AG08396 (cell line): ENCODE measurements around the gene VAMP2.
"Not testable (repeated sequence)": the region's sequence is repeated elsewhere in the genome, so short reads cannot be mapped to it uniquely, and the experiment has no call there.

Experiments
- DNase-seq: peaks from one replicate; pipeline ENCODE4 v3.0.0; 2012; ENCODE audit warnings: low spot score, mixed read lengths

The VAMP2 gene

DNA sequence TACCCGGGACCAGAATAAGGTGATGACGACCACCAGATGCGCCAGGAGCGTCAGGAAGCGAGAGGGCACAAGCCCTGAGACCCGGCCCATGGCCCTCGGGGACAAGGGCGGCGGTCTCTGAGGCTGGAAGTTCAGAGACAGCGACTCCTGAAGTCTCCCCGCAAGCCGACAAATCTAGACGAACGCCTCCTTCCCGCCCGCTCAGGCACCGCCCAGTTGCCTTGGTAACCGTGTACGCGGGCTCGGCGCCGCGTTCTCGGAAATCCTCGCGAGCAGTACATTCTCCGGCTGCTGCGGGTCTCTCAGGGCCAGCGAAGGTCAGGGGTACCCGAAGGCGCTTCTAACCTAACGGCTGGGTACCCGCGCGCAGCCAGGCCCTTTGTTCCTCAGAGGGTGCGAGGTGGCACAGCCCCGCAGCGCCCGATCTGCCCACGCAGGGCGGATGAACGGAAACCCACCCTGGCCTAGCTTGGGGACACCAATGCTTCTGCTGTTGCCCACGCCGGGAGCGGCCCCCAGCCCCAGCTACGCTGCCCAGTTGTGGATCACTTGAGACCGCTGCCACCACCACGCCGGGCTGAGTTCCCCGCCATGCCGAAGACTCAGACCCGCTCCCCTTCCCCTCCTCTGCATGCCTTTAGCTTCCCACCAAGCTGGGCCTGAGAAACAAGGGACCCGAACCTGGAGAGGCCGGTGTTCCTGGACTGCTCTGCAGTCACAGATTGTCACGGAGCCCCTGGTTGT, 13.6 kb upstream of the VAMP2 start, which contains the start of gene TMEM107:
Gene TMEM107 (minus strand): TSS at position 184 of the 744 bp plus-strand sequence. CDS start 94 bp downstream, at position 90.
- DNase-seq: peak; percentile 84

GRCh38 chr17:8175795-8176196, 13.0 kb upstream of the VAMP2 start:
- no peak for DNase-seq

DNA sequence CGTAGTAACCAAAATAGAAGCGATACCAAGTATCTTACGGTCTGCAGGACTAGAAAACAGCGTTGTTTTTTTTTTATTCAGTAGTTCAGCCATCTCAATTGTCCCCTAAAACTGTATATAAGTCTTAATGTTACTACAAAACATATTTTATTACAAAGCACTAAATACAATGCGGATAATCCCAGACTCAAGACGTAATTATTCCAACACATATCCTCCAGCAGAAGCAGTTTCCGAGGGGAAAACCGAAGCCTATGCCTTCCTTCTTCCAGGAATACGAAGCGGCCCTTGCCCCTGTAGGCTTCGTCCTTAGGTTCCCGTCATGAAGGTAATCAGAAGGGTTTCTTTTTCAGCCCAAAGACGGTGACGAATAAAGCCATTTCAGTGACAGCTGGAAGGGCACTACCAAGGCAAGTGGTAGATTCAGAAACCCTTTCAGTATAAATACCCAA, 11.1 kb upstream of the VAMP2 start:
- DNase-seq: no peak

DNA sequence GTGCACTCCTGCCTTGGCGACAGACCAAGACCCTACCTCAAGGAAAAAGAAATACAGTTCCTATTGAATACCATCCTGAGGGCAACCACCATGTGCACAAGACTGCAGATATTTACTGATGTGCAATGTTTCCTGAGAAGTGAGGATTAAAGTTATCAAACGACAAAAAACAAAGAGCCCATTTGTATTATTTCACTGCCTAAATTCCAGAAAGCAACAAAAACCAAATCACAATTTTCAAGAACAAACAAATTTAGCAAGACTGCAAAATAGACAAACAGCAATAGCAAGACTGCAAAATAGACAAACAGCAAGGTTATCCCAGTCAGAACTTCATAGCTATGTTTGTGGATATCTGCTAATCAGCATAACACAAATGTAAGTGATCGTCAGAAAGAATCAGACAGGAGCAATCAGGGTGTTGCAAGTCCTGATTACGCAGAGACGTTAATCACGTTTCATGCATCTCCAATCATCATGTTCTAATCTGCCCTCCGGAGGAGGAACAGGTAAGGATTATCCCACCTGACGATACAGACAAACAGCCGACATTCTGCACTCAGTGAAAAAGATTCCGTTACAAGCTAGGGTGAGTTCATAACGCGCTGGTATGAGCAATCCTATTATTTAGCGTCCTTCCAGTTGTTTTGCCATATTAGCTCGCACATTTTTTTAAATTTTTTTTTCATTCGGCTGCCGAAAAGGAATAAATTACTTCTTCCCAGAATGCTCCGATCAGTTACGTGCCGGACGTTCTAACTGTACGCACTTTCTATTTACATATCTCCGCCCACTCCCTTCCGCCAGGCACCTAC, 10.5 kb upstream of the VAMP2 start:
- DNase-seq: peak; percentile 84

- DNase-seq: not testable (repeated sequence)
These were observed 7.4 kb upstream of the VAMP2 start for GRCh38 chr17:8170186-8170585.

- no peak for DNase-seq
These were observed 4.8 kb upstream of the VAMP2 start for GRCh38 chr17:8167526-8167925.

- no peak for DNase-seq
These were observed 4.0 kb upstream of the VAMP2 start for GRCh38 chr17:8166731-8167130.

DNA sequence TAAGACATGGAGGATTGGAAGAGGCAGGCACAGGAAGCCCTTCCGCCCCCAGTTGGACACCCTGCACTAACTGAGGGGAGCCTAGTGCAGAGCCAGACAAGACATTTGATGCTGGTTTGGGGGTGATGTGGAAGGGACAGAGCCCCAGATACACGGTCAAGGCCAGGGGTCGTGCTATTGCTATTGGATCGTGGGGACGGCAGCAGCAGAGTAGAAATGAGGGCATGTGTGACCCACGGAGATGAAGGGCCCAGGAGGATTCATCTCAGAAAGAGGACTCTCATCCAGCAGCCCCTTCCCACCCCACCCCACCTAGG, 2.0 kb upstream of the VAMP2 start:
- no peak for DNase-seq

GRCh38 chr17:8163978-8164814, 1.4 kb upstream of the VAMP2 start:
- DNase-seq: peak; percentile 55

- DNase-seq: no peak
These were observed 539 bp upstream of the VAMP2 start for GRCh38 chr17:8162997-8163977.

- no peak for DNase-seq
These were observed 1.2 kb downstream of the VAMP2 start for GRCh38 chr17:8161289-8162232.

GRCh38 chr17:8160741-8161221, 2.0 kb downstream of the VAMP2 start:
- no peak for DNase-seq

GRCh38 chr17:8160224-8160577, 2.5 kb downstream of the VAMP2 start:
- DNase-seq: no peak

DNA sequence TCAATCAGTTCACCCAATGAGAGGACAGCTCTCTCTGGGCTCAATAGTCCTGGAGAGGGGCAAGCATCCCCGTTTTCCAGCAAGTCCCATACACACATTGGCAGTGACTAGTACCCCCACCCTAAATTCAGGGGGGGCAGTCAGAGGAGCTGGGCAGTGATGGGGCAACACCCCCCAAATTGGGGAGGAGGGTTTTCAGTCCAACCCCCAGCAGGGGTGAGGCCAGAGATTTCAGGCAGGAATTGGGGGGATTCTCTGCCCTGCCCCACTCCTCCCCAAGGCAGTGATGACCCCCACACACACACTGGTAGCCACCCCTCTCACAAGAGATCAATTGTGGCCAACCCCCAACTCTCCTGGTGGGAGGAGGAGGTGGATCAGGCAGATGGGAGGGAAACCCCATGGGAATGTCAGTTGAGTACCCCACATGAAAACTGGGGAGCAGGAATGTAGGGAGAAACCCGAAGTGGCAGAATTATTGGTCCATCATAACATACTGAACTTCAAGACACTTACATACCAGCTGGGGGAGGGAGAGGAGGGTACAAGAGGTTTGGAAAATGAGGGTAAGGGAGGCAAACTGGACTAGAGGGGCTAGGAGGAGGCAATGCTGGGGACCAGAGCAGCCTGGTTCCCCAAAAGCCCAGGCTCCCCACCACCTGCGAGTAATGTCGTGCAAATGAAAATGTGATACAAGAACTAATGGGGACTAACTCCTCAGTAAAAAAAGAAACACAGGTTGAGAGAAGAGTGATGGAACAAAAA, 3.1 kb downstream of the VAMP2 start:
- no peak for DNase-seq

- no peak for DNase-seq
These were observed 3.7 kb downstream of the VAMP2 start for GRCh38 chr17:8159032-8159400.

- DNase-seq: peak; percentile 89
These were observed 4.3 kb downstream of the VAMP2 start for GRCh38 chr17:8158267-8159031.

DNA sequence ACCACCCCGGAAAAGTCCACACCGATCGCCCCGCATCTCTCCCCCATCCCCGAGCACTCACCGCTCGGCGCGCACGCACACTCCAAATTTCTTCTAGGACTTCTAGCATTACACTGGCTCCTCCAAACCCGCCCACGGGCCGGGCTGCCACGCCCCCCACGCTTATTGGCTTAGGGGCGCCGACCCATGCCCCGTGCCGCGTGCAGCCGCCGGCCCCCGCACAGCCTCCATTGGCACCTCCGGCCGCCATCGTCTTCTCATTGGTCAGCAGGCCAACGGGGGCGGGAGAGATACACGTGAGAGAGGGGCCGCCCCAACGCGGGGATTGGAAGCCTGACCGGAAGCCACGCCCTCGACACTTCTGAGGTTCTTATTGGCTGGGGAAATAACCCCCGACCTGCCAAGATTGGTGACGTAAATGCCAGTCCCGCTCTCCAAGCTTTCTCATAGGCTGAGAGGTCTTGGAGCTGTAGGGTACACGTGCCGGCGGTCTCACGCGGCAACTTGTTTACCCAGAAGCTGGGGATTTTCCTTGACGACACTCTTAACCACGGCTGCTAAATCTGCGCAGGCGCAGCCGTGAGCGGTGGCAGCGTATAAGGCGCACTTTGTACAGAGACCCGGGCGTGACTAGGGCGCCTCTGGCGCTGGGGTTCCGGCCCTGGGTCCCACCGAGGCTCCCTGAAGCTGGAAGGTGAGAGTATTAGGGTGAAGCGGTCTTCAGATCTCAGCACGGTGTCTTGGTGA, 6.3 kb downstream of the VAMP2 start:
- DNase-seq: peak; percentile 98

- no peak for DNase-seq
These were observed 6.8 kb downstream of the VAMP2 start for GRCh38 chr17:8155996-8156245.
